Measurements from ENCODE around the gene IL15.

DNA sequence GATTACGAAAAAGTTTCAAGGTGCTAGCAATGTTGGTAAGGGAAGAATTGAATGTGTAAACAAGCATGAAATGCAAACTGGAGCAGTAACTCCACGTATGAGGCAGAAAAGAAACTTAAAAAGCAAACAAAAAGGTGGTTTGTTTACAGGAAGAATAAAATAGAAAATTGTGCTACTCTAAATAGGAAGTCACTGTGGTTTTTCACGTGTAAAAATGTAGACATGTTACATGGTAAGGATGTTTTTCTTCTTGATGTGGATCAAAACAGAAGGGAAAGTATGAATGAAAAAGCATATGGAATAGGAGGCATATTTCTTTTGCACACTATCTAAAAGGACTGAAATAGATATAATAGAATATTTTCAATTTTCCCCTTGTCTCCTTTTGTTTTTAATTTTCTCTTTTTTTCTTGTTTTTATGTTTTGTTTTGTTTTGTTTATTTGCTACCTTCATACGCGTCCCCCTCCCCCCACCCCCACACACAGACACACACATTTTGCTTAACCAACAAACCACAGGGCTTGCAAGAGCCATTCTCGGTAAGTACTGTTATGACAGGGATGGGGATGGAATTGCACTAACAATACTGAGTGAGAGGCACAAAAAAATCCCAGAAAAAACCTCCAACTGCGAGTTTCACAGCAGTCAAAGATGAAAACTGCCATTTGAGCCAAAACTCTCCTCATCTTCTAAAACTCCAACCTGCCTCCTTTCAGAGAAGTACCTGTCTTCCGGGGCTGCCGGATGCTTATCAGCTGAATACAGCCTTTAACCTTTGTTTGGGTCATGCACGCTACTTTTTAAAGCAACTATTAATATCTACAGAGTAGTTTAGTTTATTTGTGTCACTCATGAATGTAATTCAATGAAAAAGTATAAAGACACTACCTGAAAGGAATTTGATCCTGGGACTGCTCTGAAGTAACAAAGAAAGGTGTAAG, 135.8 kb downstream of the IL15 start:
- TF ChIP-seq CTCF (IDR thresholded peaks at IDR 0.05) (no peak), POLR2AphosphoS5 (IDR thresholded peaks at IDR 0.05) (no peak), POLR2A (IDR thresholded peaks at IDR 0.05) (no peak)
